Fibroblast of mammary gland (primary cell): ENCODE measurements around the gene NDFIP2.

Experiments
- DNase-seq: peaks from one replicate; pipeline ENCODE4 v3.0.0-alpha.2; 2010; ENCODE audit warnings: low read depth
- H3K4me3 ChIP-seq: 2 replicates; pipeline ENCODE4 v1.5.1; 2011; ENCODE audit warnings: low read depth, mild to moderate bottlenecking, low read length, moderate library complexity; ENCODE audit not compliant: control insufficient read depth
- TF ChIP-seq, protein P1 (sequence below): conservative IDR thresholded peaks from 2 replicates; pipeline ENCODE4 v1.5.1; 2011; ENCODE audit warnings: low read depth, low read length, inconsistent platforms; ENCODE audit not compliant: control insufficient read depth, insufficient read depth

Gene NDFIP2

DNA sequence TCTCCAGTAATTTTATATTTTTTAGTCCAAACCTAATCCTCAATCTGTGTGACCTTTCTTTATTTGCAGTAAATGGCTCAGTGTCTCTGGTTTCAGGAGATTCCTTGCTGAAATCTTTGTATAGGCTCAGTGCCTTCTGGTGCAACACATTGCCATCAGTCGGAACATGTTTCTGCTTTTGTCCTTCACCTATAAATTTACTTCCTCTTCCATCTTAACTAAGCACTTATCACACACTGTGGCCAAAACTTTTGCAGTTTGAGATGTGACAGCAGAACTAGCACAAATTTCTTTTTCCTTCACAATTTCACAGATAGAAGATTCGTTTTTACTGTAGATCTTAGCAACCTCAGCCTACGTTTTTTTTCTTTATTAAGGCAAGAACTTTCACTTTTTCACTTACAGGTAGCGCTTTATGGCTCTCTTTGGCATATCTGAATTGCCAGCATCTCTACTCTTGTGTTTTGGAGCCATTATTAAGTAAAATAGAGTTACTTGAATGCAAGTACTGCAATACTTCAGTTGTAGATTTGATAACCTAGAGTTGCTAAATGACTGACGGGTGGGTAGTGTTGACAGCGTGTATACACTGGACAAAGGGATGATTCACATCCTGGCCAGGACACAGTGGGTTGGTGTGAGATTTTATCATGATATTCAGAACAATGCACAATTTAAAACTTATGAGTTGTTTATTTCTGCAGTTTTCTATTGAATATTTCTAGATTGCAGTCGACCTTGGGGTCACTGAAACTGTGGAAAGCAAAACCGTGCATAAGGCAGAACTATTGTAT lies 44.3 kb downstream of the NDFIP2 start:
- no peak overlapping the region for H3K4me3 ChIP-seq
- peak; percentile 7 for DNase-seq
- TF ChIP-seq, protein P1, sequence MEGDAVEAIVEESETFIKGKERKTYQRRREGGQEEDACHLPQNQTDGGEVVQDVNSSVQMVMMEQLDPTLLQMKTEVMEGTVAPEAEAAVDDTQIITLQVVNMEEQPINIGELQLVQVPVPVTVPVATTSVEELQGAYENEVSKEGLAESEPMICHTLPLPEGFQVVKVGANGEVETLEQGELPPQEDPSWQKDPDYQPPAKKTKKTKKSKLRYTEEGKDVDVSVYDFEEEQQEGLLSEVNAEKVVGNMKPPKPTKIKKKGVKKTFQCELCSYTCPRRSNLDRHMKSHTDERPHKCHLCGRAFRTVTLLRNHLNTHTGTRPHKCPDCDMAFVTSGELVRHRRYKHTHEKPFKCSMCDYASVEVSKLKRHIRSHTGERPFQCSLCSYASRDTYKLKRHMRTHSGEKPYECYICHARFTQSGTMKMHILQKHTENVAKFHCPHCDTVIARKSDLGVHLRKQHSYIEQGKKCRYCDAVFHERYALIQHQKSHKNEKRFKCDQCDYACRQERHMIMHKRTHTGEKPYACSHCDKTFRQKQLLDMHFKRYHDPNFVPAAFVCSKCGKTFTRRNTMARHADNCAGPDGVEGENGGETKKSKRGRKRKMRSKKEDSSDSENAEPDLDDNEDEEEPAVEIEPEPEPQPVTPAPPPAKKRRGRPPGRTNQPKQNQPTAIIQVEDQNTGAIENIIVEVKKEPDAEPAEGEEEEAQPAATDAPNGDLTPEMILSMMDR, result no peak

GRCh38 chr13:79527698-79528097 lies 46.7 kb downstream of the NDFIP2 start:
- TF ChIP-seq, protein P1, result no peak
- DNase-seq, result no peak
- H3K4me3 ChIP-seq, result no peak overlapping the region

DNA sequence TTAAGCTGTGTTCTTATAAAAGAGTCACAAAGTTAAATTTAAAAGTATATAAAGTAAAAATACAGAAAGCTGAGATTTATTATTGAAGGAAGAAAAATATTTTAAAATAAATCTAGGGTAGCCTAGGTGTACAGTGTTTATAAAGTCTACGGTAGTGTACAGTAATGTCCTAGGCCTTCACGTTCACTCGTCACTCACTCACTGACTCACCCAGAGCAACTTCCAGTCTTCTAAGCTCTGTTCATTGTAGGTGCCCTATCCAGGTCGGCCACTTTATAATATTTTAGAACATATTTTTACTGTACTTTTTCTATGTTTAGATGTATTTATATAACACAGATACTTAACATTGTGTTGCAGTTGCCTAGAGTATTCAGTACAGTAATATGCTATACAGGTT lies 47.4 kb downstream of the NDFIP2 start:
- DNase-seq, result peak; percentile 21
- H3K4me3 ChIP-seq, result no peak overlapping the region
- TF ChIP-seq, protein P1, result no peak

DNA sequence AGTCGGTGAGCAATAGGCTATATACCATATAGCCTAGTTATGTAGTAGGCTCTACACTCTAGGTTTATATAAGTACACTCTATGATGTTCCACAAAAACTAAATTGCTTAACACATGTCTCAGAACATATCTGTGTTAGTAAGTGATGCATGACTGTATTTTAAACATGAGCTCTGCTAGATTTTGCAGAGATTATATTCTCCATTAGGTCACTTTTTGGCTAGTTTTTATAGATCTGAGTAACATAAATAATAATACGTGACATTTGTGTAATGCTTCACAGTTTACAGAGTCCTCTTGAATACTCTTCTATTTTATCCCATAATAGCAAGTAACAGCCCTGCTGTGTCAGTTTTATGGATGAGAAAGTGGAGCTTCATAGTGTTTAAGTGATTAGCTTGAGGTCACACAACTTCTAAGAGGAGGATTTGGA lies 47.8 kb downstream of the NDFIP2 start:
- DNase-seq, result peak; percentile 7
- H3K4me3 ChIP-seq, result no peak overlapping the region

DNA sequence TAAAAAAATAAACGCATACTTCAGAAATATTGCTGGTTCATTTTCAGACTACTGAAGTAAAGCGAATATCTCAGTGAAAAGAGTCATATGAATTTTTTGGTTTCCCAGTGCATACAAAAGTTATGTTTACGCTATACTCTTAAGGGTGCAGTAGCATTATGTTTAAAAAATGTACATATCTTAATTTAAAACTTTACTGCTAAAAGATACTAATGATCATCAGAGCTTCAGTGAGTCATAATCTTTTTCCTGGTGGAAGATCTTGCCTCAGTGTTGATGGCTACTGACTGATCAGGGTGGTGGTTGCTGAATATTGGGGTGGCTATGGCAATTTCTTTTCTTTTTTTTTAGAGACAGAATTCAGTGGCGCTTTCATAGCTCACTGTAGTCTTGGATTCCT lies 48.9 kb downstream of the NDFIP2 start:
- DNase-seq, result no peak
- TF ChIP-seq, protein P1, result no peak
- H3K4me3 ChIP-seq, result no peak overlapping the region

More for the DNA sequence above, 47.8 kb downstream of the NDFIP2 start:
- TF ChIP-seq, protein P1, result no peak

GRCh38 chr13:79530270-79530669 lies 49.3 kb downstream of the NDFIP2 start:
- H3K4me3 ChIP-seq, result no peak overlapping the region
- TF ChIP-seq, protein P1, result no peak
- no peak for DNase-seq
